Muscle layer of colon (tissue), 2 donors: Measurements from ENCODE around the gene ANXA1.

Source experiments
- H3K27ac ChIP-seq: one replicate; pipeline ENCODE4 v1.7.0; 2013; ENCODE audit warnings: low read depth, mild to moderate bottlenecking, low read length, moderate library complexity
- H3K27me3 ChIP-seq, 2 donors: one replicate each; pipeline ENCODE4 v1.7.0; 2013; ENCODE audit warnings: low read length in 2 of 2, mild to moderate bottlenecking in 2 of 2; ENCODE audit not compliant: insufficient read depth in 2 of 2, control insufficient read depth in 1 of 2
- H3K36me3 ChIP-seq: one replicate; pipeline ENCODE4 v1.7.0; 2013; ENCODE audit warnings: mild to moderate bottlenecking, low read length; ENCODE audit not compliant: insufficient read depth
- H3K4me1 ChIP-seq: one replicate; pipeline ENCODE4 v1.7.0; 2013; ENCODE audit warnings: mild to moderate bottlenecking, low read length; ENCODE audit not compliant: insufficient read depth
- H3K4me3 ChIP-seq, 2 donors: one replicate each; pipeline ENCODE4 v1.7.0; 2013; ENCODE audit warnings: low read length in 2 of 2, low read depth in 1 of 2, mild to moderate bottlenecking in 1 of 2, moderate library complexity in 1 of 2
- H3K9ac ChIP-seq: one replicate; pipeline ENCODE4 v1.7.0; 2013; ENCODE audit warnings: low read length
- H3K9me3 ChIP-seq: one replicate; pipeline ENCODE4 v1.7.0; 2013; ENCODE audit warnings: mild to moderate bottlenecking, low read length
- donor health status: abdominal sarcoma.
- donor health status: Adenocarcinoma of cecum.

The ANXA1 gene

DNA sequence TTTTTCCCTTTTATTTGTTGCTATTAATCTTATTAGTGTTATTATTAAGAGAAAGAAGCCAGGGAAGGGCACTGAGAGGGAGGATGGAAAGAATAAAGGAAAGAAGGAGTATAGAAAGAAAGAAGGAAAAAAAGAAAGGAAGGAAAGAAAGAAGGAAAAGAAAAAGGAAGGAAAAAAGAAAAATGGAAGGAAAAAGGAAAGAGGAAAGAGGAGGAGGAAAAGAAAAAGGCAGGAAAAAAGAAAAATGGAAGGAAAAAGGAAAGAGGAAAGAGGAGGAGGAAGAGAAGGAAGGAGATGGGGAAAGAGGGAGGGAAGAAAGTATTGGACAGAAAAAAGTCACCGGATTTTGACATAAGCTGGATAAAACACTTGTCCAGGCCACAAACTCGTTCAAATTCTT lies 47.8 kb downstream of the ANXA1 start:
- no peak overlapping the region for H3K27ac ChIP-seq
- H3K9me3 ChIP-seq: no peaks in the 10 kb centered on the region
- H3K4me1 ChIP-seq: no peaks in the 10 kb centered on the region
- no peak overlapping the region for H3K4me3 ChIP-seq
- H3K9ac ChIP-seq: no peak overlapping the region
- H3K27me3 ChIP-seq: no peaks in the 10 kb centered on the region
- no peaks in the 10 kb centered on the region for H3K36me3 ChIP-seq

DNA sequence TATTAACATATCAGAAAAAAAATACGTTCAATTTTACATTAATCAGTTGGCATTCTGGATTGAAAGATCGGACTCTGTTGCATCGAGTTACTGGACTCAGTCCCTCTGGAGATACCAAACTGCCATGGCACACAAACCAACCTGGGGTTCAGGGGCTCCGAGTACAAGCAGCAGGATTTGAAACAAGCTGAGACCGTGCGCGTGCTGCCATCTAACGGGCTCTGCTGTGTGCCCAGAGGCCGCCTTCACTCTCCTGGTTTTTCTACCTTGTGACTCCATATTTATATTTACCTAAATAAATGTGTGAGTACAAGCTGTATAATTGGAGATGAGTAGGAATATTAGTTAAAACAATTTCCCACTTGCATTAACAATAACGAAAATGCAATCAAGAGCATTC lies 48.2 kb downstream of the ANXA1 start:
- Histone ChIP-seq H3K27me3 (no peaks in the 10 kb centered on the region), H3K4me1 (no peaks in the 10 kb centered on the region), H3K9me3 (no peaks in the 10 kb centered on the region), H3K4me3 (no peak overlapping the region), H3K9ac (no peak overlapping the region), H3K36me3 (no peaks in the 10 kb centered on the region), H3K27ac (no peak overlapping the region)

GRCh38 chr9:73200694-73201452 lies 49.2 kb downstream of the ANXA1 start:
- Histone ChIP-seq H3K27ac (no peak overlapping the region), H3K4me3 (no peak overlapping the region), H3K27me3 (no peaks in the 10 kb centered on the region), H3K36me3 (no peaks in the 10 kb centered on the region), H3K4me1 (no peaks in the 10 kb centered on the region), H3K9me3 (no peaks in the 10 kb centered on the region), H3K9ac (no peak overlapping the region)

GRCh38 chr9:73202980-73203379 lies 51.3 kb downstream of the ANXA1 start:
- Histone ChIP-seq H3K9ac (no peak overlapping the region), H3K27me3 (no peaks in the 10 kb centered on the region), H3K36me3 (no peaks in the 10 kb centered on the region), H3K4me1 (no peaks in the 10 kb centered on the region), H3K27ac (no peak overlapping the region), H3K4me3 (no peak overlapping the region), H3K9me3 (no peaks in the 10 kb centered on the region)

DNA sequence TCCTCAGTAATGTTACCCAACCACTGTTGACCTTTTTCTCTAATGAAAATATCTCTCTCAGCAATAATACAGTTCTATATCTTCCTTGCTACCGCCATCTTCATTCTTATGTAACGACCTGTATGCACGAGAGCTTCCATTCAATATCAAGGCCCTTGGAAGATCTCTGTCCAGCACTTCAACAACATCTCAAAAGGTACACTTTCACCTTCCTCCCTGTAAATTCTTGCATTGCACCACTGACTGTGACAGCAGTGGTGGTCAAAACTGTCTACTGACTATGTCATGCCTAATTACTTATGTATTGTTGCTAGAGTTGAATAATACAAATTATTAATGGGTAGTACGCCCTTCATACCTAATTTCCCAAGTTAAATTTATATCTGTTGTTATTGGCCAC lies 53.3 kb downstream of the ANXA1 start:
- H3K36me3 ChIP-seq: no peaks in the 10 kb centered on the region
- no peaks in the 10 kb centered on the region for H3K9me3 ChIP-seq
- no peak overlapping the region for H3K9ac ChIP-seq
- no peak overlapping the region for H3K4me3 ChIP-seq
- no peak overlapping the region for H3K27ac ChIP-seq
- H3K27me3 ChIP-seq: no peaks in the 10 kb centered on the region
- H3K4me1 ChIP-seq: no peaks in the 10 kb centered on the region

DNA sequence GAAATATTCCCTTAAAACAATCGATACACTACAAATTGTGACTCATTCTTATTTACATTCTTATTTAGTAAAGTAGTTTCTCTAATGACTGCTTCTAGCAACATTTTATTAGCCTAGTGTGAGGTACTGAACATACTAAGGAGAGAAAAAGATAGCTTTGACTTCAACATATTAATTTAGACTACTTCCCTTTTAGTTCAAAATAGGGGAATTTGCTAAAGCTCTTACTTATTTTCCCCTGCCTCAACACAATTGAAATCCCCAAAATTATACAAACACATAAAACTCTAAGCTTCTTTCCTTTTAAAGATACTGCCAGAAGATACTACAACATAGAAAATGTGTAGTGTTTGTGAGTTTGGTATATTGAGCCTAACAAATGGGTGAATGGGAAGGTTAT lies 55.2 kb downstream of the ANXA1 start:
- Histone ChIP-seq H3K4me3 (no peak overlapping the region), H3K36me3 (no peaks in the 10 kb centered on the region), H3K27me3 (no peaks in the 10 kb centered on the region), H3K9ac (no peak overlapping the region), H3K4me1 (no peaks in the 10 kb centered on the region), H3K27ac (no peak overlapping the region), H3K9me3 (no peaks in the 10 kb centered on the region)

- Histone ChIP-seq H3K9me3 (no peaks in the 10 kb centered on the region), H3K4me3 (no peak overlapping the region), H3K4me1 (no peaks in the 10 kb centered on the region), H3K27ac (no peak overlapping the region), H3K27me3 (no peaks in the 10 kb centered on the region), H3K36me3 (no peaks in the 10 kb centered on the region), H3K9ac (no peak overlapping the region)
These were observed 59.4 kb downstream of the ANXA1 start for GRCh38 chr9:73210886-73211666.

DNA sequence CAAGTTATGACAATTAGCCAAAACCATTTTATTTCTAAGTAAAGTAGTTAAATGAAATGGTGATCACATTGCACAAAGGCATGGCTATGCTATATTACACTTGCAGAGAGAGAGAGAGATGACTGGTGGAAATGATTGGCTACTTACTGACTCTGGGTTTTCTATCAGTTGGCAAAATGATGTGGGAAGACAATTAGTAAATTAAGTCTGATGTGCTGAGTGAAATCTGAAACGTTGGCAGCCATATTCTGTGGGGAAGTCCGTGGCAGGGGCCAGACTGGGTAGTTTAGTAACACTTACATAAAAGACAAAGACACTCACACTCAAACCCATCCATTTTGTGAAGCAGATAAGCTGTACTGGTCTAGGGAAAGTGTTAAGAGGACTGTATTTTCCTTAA lies 61.6 kb downstream of the ANXA1 start:
- Histone ChIP-seq H3K36me3 (no peaks in the 10 kb centered on the region), H3K9me3 (no peaks in the 10 kb centered on the region), H3K4me3 (no peak overlapping the region), H3K27me3 (no peaks in the 10 kb centered on the region), H3K4me1 (no peaks in the 10 kb centered on the region), H3K27ac (no peak overlapping the region), H3K9ac (no peak overlapping the region)

- no peak overlapping the region for H3K9ac ChIP-seq
- no peaks in the 10 kb centered on the region for H3K27me3 ChIP-seq
- no peaks in the 10 kb centered on the region for H3K9me3 ChIP-seq
- H3K4me3 ChIP-seq: no peak overlapping the region
- no peak overlapping the region for H3K27ac ChIP-seq
- no peaks in the 10 kb centered on the region for H3K36me3 ChIP-seq
- H3K4me1 ChIP-seq: no peaks in the 10 kb centered on the region
These were observed 63.6 kb downstream of the ANXA1 start for GRCh38 chr9:73215249-73215648.

DNA sequence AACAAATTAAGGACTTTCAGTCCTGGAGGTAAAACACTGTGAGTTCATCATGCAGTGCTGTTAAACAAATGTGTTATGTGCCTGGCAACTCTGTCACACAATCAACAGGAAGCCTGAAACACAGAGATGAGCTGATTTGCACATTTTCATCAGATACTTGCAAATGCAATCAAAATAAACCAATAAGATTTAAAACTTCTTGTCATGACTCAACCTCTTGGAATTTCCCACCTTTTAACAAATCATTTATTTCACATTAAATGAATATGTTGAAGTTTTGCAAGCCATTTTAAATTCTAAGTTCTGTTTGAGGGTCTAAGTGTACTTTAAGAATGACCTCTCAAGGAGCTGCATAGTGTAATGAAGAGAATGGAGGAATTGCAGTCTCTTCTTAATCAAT lies 64.4 kb downstream of the ANXA1 start:
- H3K4me1 ChIP-seq: no peaks in the 10 kb centered on the region
- no peaks in the 10 kb centered on the region for H3K9me3 ChIP-seq
- H3K36me3 ChIP-seq: no peaks in the 10 kb centered on the region
- no peak overlapping the region for H3K4me3 ChIP-seq
- no peak overlapping the region for H3K27ac ChIP-seq
- no peaks in the 10 kb centered on the region for H3K27me3 ChIP-seq
- no peak overlapping the region for H3K9ac ChIP-seq
